Articular chondrocyte of knee joint (primary cell): ENCODE measurements around the gene CHMP2B. TPM values are rescaled to one million over a fixed set of nuclear protein-coding genes. Genes with fewer than 3 reads are reported as not detected.

Experiments
- small RNA-seq: library from RNA; depleted of rRNA; stranded (forward); fragments of <200 nt; gene quantifications from one replicate; pipeline ENCODE3, GENCODE V24; 2012
- total RNA-seq: library from RNA; depleted of rRNA; stranded (reverse); fragments of >200 nt; gene quantifications from 2 replicates; pipeline ENCODE4 v1.2.3, GENCODE V29; 2012

CHMP2B gene
- total RNA-seq: 49.9 and 55.8 TPM in 2 replicates

GRCh38 chr3:87227104-87227834 is at the start of gene CHMP2B:
CHMP2B (plus strand) TSS chr3:87227309; CDS start chr3:87227523, 214 bp downstream.

GRCh38 chr3:87276484-87276883 is 49.4 kb downstream of the CHMP2B start, which contains the start of gene POU1F1:
POU1F1 (minus strand) TSS chr3:87276584; CDS start chr3:87276462, 122 bp downstream.

Small RNA genes within 50 kb of the gene (small RNA-seq; reads per million reads assigned to genes)
- gene MIR4795: not detected

Other genes starting within 250 kb of the CHMP2B start
- 10.3 and 15.7 TPM in 2 replicates for gene VGLL3, start 236.2 kb upstream of the CHMP2B start, total RNA-seq
- gene POU1F1, start 49.3 kb downstream of the CHMP2B start, total RNA-seq: not detected in 2 replicates